GM12801 (cell line): ENCODE results near the gene TRIB2.

Experiments
- TF ChIP-seq, protein P1 (sequence below): IDR thresholded peaks from one replicate; pipeline ENCODE4 v1.5.1; 2011; ENCODE audit warnings: control low read depth; ENCODE audit not compliant: insufficient read length; ENCODE audit errors: extremely low read depth

The TRIB2 gene

DNA sequence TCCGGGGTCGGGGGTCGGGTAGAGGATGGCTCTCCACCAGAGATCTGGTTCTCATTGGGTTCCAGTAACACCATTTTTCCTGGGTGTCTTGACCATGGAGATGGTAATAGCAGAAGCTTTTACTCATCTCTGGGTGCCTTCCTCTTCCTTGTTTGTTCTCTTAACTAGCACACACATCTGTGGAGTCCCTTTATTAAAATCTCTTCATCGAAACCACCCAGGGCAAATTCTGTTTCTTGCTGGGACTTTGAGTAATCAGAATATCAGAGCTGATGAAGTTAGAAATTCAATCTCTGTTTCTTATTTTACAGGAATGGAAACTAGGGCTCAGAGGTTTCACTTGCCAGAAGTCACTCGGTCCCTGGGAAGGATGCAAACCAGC is 15.0 kb upstream of the TRIB2 start:
- TF ChIP-seq, protein P1, sequence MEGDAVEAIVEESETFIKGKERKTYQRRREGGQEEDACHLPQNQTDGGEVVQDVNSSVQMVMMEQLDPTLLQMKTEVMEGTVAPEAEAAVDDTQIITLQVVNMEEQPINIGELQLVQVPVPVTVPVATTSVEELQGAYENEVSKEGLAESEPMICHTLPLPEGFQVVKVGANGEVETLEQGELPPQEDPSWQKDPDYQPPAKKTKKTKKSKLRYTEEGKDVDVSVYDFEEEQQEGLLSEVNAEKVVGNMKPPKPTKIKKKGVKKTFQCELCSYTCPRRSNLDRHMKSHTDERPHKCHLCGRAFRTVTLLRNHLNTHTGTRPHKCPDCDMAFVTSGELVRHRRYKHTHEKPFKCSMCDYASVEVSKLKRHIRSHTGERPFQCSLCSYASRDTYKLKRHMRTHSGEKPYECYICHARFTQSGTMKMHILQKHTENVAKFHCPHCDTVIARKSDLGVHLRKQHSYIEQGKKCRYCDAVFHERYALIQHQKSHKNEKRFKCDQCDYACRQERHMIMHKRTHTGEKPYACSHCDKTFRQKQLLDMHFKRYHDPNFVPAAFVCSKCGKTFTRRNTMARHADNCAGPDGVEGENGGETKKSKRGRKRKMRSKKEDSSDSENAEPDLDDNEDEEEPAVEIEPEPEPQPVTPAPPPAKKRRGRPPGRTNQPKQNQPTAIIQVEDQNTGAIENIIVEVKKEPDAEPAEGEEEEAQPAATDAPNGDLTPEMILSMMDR = no peak

GRCh38 chr2:12702168-12703121 is 14.3 kb upstream of the TRIB2 start:
- TF ChIP-seq, protein P1 = no peak

DNA sequence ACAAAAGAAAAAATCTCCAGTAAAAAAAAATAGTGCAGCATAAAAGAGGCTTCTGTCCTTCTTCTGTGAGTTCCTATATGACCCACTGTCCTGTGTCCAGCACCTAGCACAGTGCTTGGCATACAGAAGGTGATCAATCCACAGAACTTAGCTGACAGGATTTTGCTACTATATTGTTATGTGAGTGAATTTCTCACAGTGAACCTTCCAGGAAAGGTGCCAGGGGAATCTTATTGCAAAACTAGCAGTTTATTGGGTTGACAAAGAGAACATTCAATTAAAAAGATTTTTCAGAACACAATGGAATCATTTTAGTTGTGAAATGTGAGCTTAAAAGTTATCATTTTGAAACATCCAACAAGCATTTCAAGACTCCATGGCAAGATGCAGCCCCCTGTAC is 12.4 kb upstream of the TRIB2 start:
- TF ChIP-seq, protein P1 = no peak

GRCh38 chr2:12705230-12705629 is 11.5 kb upstream of the TRIB2 start:
- TF ChIP-seq, protein P1 = no peak

DNA sequence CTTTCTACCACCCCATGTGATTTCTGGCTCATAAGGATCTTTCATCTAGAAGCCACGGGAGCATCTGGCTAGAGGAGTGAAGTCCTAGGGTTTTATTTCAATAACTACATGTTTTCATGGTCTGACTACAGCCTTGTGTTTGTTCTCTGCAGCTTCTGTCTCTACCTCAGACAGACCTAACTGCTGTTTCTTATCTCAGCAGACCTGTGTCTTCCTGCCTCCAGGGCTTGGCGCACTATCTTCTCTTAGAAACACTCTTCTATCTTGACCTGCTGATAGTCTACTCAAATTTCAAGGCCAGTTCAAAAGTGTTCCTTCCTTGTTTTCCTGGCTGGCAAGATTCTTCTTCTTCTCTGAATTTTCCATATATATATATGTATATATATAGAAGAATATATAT is 11.0 kb upstream of the TRIB2 start:
- TF ChIP-seq, protein P1 = no peak

GRCh38 chr2:12708508-12709206 is 8.1 kb upstream of the TRIB2 start:
- TF ChIP-seq, protein P1 = no peak

DNA sequence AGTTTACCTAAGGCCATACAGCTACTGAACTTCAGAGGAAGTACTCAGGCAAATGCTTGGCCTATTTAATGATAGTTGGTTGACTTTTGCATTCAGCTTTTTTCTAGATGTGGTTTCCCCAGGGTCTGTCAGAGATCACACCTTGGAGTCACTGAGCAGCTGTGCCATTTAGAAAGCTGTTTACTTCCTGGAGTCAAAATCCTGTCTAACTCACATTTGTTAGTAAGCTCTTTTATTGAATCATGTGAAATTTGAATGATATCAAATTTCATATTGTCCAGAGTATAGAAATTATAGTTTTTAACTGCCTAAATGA is 7.6 kb upstream of the TRIB2 start:
- TF ChIP-seq, protein P1 = no peak
